ENCODE results near the gene KIF22. TPM values are rescaled to one million over a fixed set of nuclear protein-coding genes. Genes with fewer than 3 reads are reported as not detected.
"Not testable (repeated sequence)": the region's sequence is repeated elsewhere in the genome, so short reads cannot be mapped to it uniquely, and the experiment has no call there.

KIF22 gene
- total RNA-seq, 4 donors from 2014 or later = 37.6 to 159 (median 59.5) TPM

DNA sequence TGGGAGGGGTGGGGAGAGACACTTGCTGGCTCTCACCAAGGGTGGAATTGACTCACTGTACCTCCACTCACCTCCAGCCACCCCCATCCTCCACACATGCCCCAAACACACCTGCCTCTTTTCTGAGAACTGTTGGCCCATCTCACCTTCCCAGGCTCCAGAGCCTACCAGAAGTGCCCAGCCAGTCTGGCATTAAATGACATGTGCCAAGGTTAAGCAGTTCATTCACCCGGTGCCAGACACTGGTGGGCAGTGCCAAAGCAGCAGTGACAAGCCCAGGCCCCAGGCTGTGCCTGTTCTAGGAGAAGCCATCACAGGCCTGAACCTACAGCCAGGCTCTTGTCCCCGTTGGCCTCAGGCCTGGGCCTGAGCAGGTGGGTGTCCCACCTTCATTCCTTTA is 40.9 kb downstream of the KIF22 start:
- Histone ChIP-seq H3K9me3 (no peaks in the 10 kb centered on the region), H3K27me3 (no peaks in the 10 kb centered on the region), H3K4me1 (peaks cover 20 to 38% (median 34%) of the 10 kb centered on the region in 4 donors), H3K27ac (no peak overlapping the region), H3K36me3 (peaks cover 0 to 54% (median 27%) of the 10 kb centered on the region in 4 donors), H3K4me3 (no peak overlapping the region)
- TF ChIP-seq POLR2A (IDR thresholded peaks at IDR 0.05) (no peak), POLR2AphosphoS5 (IDR thresholded peaks at IDR 0.05) (no peak), EP300 (IDR thresholded peaks at IDR 0.05; ENCODE audit: low read depth) (no peak)
- TF ChIP-seq, protein P1, sequence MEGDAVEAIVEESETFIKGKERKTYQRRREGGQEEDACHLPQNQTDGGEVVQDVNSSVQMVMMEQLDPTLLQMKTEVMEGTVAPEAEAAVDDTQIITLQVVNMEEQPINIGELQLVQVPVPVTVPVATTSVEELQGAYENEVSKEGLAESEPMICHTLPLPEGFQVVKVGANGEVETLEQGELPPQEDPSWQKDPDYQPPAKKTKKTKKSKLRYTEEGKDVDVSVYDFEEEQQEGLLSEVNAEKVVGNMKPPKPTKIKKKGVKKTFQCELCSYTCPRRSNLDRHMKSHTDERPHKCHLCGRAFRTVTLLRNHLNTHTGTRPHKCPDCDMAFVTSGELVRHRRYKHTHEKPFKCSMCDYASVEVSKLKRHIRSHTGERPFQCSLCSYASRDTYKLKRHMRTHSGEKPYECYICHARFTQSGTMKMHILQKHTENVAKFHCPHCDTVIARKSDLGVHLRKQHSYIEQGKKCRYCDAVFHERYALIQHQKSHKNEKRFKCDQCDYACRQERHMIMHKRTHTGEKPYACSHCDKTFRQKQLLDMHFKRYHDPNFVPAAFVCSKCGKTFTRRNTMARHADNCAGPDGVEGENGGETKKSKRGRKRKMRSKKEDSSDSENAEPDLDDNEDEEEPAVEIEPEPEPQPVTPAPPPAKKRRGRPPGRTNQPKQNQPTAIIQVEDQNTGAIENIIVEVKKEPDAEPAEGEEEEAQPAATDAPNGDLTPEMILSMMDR (IDR thresholded peaks at IDR 0.05) = no peak
- DNase-seq = no peak
- 74% methylated on average over 2 of the region's 2 CpGs; no CpG with 5 or more reads in 1 of the 2 donors for WGBS, 2 donors (ENCODE audit: low coverage in 1 of 2)
- intact Hi-C loops (cut with DNase I; ENCODE audit: low total_unique reads) = no loop called here
- in situ Hi-C loops (cut with MboI; ENCODE audit: low pct_ligation_motif_present in 1 of 4, low pct_unique_long_range_greater_than_20kb in 1 of 4, low sequenced_read_pairs in 3 of 4) = no loop called here

DNA sequence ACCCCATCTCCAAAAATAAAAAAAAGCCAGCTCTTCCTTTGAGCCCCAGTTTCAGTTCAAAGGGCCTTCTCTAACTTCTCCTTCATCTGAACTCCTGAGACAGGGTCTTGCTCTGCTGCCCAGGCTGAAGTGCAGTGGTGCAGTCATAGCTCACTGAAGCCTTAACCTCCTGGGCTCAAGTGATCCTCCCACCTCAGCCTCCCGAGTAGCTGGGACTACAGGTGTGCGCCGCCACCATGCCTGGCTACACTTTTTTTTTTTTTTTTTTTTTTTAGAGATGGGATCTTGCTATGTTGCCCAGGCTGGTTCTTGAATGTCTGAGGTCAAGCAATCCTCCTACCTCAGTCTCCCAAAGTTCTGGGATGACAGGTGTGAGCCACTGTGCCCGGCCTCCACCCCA is 42.7 kb downstream of the KIF22 start:
- DNase-seq; in situ Hi-C loops (cut with MboI; ENCODE audit: low pct_ligation_motif_present in 1 of 4, low pct_unique_long_range_greater_than_20kb in 1 of 4, low sequenced_read_pairs in 3 of 4); H3K9me3 ChIP-seq; H3K27ac ChIP-seq; H3K27me3 ChIP-seq; intact Hi-C loops (cut with DNase I; ENCODE audit: low total_unique reads); H3K4me3 ChIP-seq: not testable (repeated sequence)
- WGBS, 2 donors (ENCODE audit: low coverage in 1 of 2) = 99 to 100% methylated on average over 3 to 4 of the region's 4 CpGs
- peaks cover 8 to 21% (median 19%) of the 10 kb centered on the region in 4 donors for H3K4me1 ChIP-seq
- H3K36me3 ChIP-seq = peaks cover 0 to 71% (median 35%) of the 10 kb centered on the region in 4 donors

GRCh38 chr16:29834079-29834478 is 43.5 kb downstream of the KIF22 start:
- H3K36me3 ChIP-seq = peaks cover 0 to 79% (median 39%) of the 10 kb centered on the region in 4 donors
- H3K27me3 ChIP-seq = no peaks in the 10 kb centered on the region
- WGBS, 2 donors (ENCODE audit: low coverage in 1 of 2) = 94% methylated on average over 5 of the region's 5 CpGs; no CpG with 5 or more reads in 1 of the 2 donors

DNA sequence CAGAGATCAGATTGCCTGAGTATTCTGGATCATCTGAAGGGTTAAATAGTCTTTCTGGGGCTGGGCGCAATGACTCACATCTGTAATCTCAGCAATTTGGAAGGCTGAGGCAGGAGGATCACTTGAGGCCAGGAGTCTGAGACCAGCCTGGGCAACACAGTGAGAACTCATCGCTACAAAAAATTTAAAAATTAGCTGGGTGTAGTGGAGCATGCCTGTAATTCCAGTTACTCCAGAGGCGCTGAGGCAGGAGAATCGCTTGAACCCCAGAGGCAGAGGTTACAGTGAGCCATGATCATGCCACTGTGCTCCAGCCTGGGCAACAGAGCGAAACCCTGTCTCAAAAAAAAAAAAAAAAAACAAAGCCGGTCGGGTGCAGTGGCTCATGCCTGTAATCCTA is 45.4 kb downstream of the KIF22 start:
- peaks cover 0 to 88% (median 42%) of the 10 kb centered on the region in 4 donors for H3K36me3 ChIP-seq
- no peaks in the 10 kb centered on the region for H3K27me3 ChIP-seq
- H3K4me1 ChIP-seq = no peaks in the 10 kb centered on the region
- DNase-seq = no peak
- no peak overlapping the region for H3K27ac ChIP-seq
- H3K9me3 ChIP-seq = no peaks in the 10 kb centered on the region
- H3K4me3 ChIP-seq = no peak overlapping the region
- in situ Hi-C loops (cut with MboI; ENCODE audit: low pct_ligation_motif_present in 1 of 4, low pct_unique_long_range_greater_than_20kb in 1 of 4, low sequenced_read_pairs in 3 of 4) = no loop called here
- intact Hi-C loops (cut with DNase I; ENCODE audit: low total_unique reads) = no loop called here
- 89 to 100% methylated on average over 1 to 7 of the region's 7 CpGs for WGBS, 2 donors (ENCODE audit: low coverage in 1 of 2)
- TF ChIP-seq EP300 (IDR thresholded peaks at IDR 0.05; ENCODE audit: low read depth) (no peak), POLR2A (IDR thresholded peaks at IDR 0.05) (no peak), POLR2AphosphoS5 (IDR thresholded peaks at IDR 0.05) (no peak)
- TF ChIP-seq, protein P1 (IDR thresholded peaks at IDR 0.05) = no peak

More at GRCh38 chr16:29834079-29834478, 43.5 kb downstream of the KIF22 start:
- intact Hi-C loops (cut with DNase I; ENCODE audit: low total_unique reads) (no loop called here), in situ Hi-C loops (cut with MboI; ENCODE audit: low pct_ligation_motif_present in 1 of 4, low pct_unique_long_range_greater_than_20kb in 1 of 4, low sequenced_read_pairs in 3 of 4) (no loop called here)
- Histone ChIP-seq H3K9me3 (no peaks in the 10 kb centered on the region), H3K4me1 (peaks cover 0 to 13% (median 10%) of the 10 kb centered on the region in 4 donors), H3K27ac (no peak overlapping the region), H3K4me3 (no peak overlapping the region)
- DNase-seq = no peak
- TF ChIP-seq, protein P1 (IDR thresholded peaks at IDR 0.05) = no peak
- TF ChIP-seq POLR2A (IDR thresholded peaks at IDR 0.05) (no peak), POLR2AphosphoS5 (IDR thresholded peaks at IDR 0.05) (no peak), EP300 (IDR thresholded peaks at IDR 0.05; ENCODE audit: low read depth) (no peak)

DNA sequence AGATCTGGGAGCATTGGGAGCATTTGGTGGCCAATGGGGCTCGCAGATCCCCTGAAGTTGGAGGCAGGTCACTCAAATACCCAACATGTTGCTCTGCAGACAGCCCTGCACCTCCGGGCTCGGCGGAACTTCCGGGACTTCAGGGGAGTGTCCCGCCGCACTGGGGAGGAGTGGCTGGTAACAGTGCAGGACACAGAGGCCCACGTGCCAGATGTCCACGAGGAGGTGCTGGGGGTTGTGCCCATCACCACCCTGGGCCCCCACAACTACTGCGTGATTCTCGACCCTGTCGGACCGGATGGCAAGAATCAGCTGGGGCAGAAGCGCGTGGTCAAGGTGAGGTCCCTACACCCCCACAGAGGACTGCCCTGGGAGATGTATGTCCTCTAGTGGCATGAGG is 46.1 kb downstream of the KIF22 start:
- Histone ChIP-seq H3K4me1 (no peaks in the 10 kb centered on the region), H3K27ac (no peak overlapping the region), H3K27me3 (no peaks in the 10 kb centered on the region), H3K36me3 (peaks cover 0 to 88% (median 42%) of the 10 kb centered on the region in 4 donors), H3K9me3 (no peaks in the 10 kb centered on the region), H3K4me3 (no peak overlapping the region)
- TF ChIP-seq EP300 (IDR thresholded peaks at IDR 0.05; ENCODE audit: low read depth) (no peak), POLR2A (IDR thresholded peaks at IDR 0.05) (no peak), POLR2AphosphoS5 (IDR thresholded peaks at IDR 0.05) (no peak)
- TF ChIP-seq, protein P1 (IDR thresholded peaks at IDR 0.05) = no peak
- 91% methylated on average over 15 of the region's 15 CpGs; no CpG with 5 or more reads in 1 of the 2 donors for whole genome bisulfite sequencing, 2 donors (ENCODE audit: low coverage in 1 of 2)
- intact Hi-C loops (cut with DNase I; ENCODE audit: low total_unique reads) = no loop called here
- in situ Hi-C loops (cut with MboI; ENCODE audit: low pct_ligation_motif_present in 1 of 4, low pct_unique_long_range_greater_than_20kb in 1 of 4, low sequenced_read_pairs in 3 of 4) = no loop called here
- no peak for DNase-seq
